ENCODE results near the gene AFAP1L2.
"Not testable (repeated sequence)": the region's sequence is repeated elsewhere in the genome, so short reads cannot be mapped to it uniquely, and the experiment has no call there.

The AFAP1L2 gene

GRCh38 chr10:114343623-114344505, 60.4 kb downstream of the AFAP1L2 start:
- Histone ChIP-seq H3K9me3 (ENCODE audit: control insufficient read depth, low read length) (no peaks in the 10 kb centered on the region), H3K4me3 (ENCODE audit: low read length) (no peak overlapping the region), H3K36me3 (ENCODE audit: control insufficient read depth, insufficient read depth, low read length, severe bottlenecking) (no peaks in the 10 kb centered on the region), H3K27me3 (replicated peaks; ENCODE audit: control insufficient read depth, insufficient read depth, low read length) (peaks cover 15% of the 10 kb centered on the region), H3K9ac (ENCODE audit: low read length) (no peak overlapping the region), H3K4me1 (ENCODE audit: control insufficient read depth, insufficient read depth, low read length) (no peaks in the 10 kb centered on the region)
- DNase-seq (ENCODE audit: low read depth), result no peak

- DNase-seq (ENCODE audit: low read depth), result no peak
- Histone ChIP-seq H3K9ac (ENCODE audit: low read length) (no peak overlapping the region), H3K4me3 (ENCODE audit: low read length) (no peak overlapping the region), H3K36me3 (ENCODE audit: control insufficient read depth, insufficient read depth, low read length, severe bottlenecking) (no peaks in the 10 kb centered on the region), H3K27me3 (replicated peaks; ENCODE audit: control insufficient read depth, insufficient read depth, low read length) (peaks cover 20% of the 10 kb centered on the region), H3K9me3 (ENCODE audit: control insufficient read depth, low read length) (no peaks in the 10 kb centered on the region), H3K4me1 (ENCODE audit: control insufficient read depth, insufficient read depth, low read length) (no peaks in the 10 kb centered on the region)
These were observed 61.3 kb downstream of the AFAP1L2 start for GRCh38 chr10:114342976-114343375.

GRCh38 chr10:114340816-114341215, 63.5 kb downstream of the AFAP1L2 start:
- Histone ChIP-seq H3K4me3 (ENCODE audit: low read length) (no peak overlapping the region), H3K4me1 (ENCODE audit: control insufficient read depth, insufficient read depth, low read length) (no peaks in the 10 kb centered on the region), H3K36me3 (ENCODE audit: control insufficient read depth, insufficient read depth, low read length, severe bottlenecking) (no peaks in the 10 kb centered on the region), H3K9ac (ENCODE audit: low read length) (no peak overlapping the region), H3K9me3 (ENCODE audit: control insufficient read depth, low read length) (no peaks in the 10 kb centered on the region), H3K27me3 (replicated peaks; ENCODE audit: control insufficient read depth, insufficient read depth, low read length) (peaks cover 29% of the 10 kb centered on the region)
- DNase-seq (ENCODE audit: low read depth), result no peak

- H3K36me3 ChIP-seq (ENCODE audit: control insufficient read depth, insufficient read depth, low read length, severe bottlenecking), result no peaks in the 10 kb centered on the region
These were observed 66.5 kb downstream of the AFAP1L2 start for GRCh38 chr10:114337510-114338462.

GRCh38 chr10:114336823-114337509, 67.3 kb downstream of the AFAP1L2 start:
- no peaks in the 10 kb centered on the region for H3K9me3 ChIP-seq (ENCODE audit: control insufficient read depth, low read length)
- no peak overlapping the region for H3K4me3 ChIP-seq (ENCODE audit: low read length)
- peaks cover 33% of the 10 kb centered on the region for H3K27me3 ChIP-seq (replicated peaks; ENCODE audit: control insufficient read depth, insufficient read depth, low read length)
- no peak overlapping the region for H3K9ac ChIP-seq (ENCODE audit: low read length)
- no peaks in the 10 kb centered on the region for H3K36me3 ChIP-seq (ENCODE audit: control insufficient read depth, insufficient read depth, low read length, severe bottlenecking)
- no peaks in the 10 kb centered on the region for H3K4me1 ChIP-seq (ENCODE audit: control insufficient read depth, insufficient read depth, low read length)
- DNase-seq (ENCODE audit: low read depth), result no peak

More at GRCh38 chr10:114337510-114338462, 66.5 kb downstream of the AFAP1L2 start:
- Histone ChIP-seq H3K27me3 (replicated peaks; ENCODE audit: control insufficient read depth, insufficient read depth, low read length) (peaks cover 27% of the 10 kb centered on the region), H3K9ac (ENCODE audit: low read length) (no peak overlapping the region), H3K4me3 (ENCODE audit: low read length) (no peak overlapping the region), H3K4me1 (ENCODE audit: control insufficient read depth, insufficient read depth, low read length) (no peaks in the 10 kb centered on the region), H3K9me3 (ENCODE audit: control insufficient read depth, low read length) (no peaks in the 10 kb centered on the region)
- no peak for DNase-seq (ENCODE audit: low read depth)

GRCh38 chr10:114335614-114336013, 68.7 kb downstream of the AFAP1L2 start:
- Histone ChIP-seq H3K36me3 (ENCODE audit: control insufficient read depth, insufficient read depth, low read length, severe bottlenecking) (no peaks in the 10 kb centered on the region), H3K27me3 (replicated peaks; ENCODE audit: control insufficient read depth, insufficient read depth, low read length) (peaks cover 31% of the 10 kb centered on the region), H3K4me1 (ENCODE audit: control insufficient read depth, insufficient read depth, low read length) (no peaks in the 10 kb centered on the region), H3K4me3 (ENCODE audit: low read length) (no peak overlapping the region), H3K9ac (ENCODE audit: low read length) (no peak overlapping the region), H3K9me3 (ENCODE audit: control insufficient read depth, low read length) (no peaks in the 10 kb centered on the region)
- peak; percentile 12 for DNase-seq (ENCODE audit: low read depth)

GRCh38 chr10:114334301-114334700, 70.0 kb downstream of the AFAP1L2 start:
- Histone ChIP-seq H3K27me3 (replicated peaks; ENCODE audit: control insufficient read depth, insufficient read depth, low read length) (peaks cover 30% of the 10 kb centered on the region), H3K9me3 (ENCODE audit: control insufficient read depth, low read length) (no peaks in the 10 kb centered on the region), H3K36me3 (ENCODE audit: control insufficient read depth, insufficient read depth, low read length, severe bottlenecking) (no peaks in the 10 kb centered on the region), H3K4me3 (ENCODE audit: low read length) (no peak overlapping the region), H3K9ac (ENCODE audit: low read length) (no peak overlapping the region), H3K4me1 (ENCODE audit: control insufficient read depth, insufficient read depth, low read length) (no peaks in the 10 kb centered on the region)
- DNase-seq (ENCODE audit: low read depth), result no peak

GRCh38 chr10:114333441-114333840, 70.9 kb downstream of the AFAP1L2 start:
- H3K27me3 ChIP-seq (replicated peaks; ENCODE audit: control insufficient read depth, insufficient read depth, low read length), result peaks cover 28% of the 10 kb centered on the region
- H3K4me1 ChIP-seq (ENCODE audit: control insufficient read depth, insufficient read depth, low read length); H3K36me3 ChIP-seq (ENCODE audit: control insufficient read depth, insufficient read depth, low read length, severe bottlenecking); H3K9ac ChIP-seq (ENCODE audit: low read length); H3K4me3 ChIP-seq (ENCODE audit: low read length); H3K9me3 ChIP-seq (ENCODE audit: control insufficient read depth, low read length); DNase-seq (ENCODE audit: low read depth): not testable (repeated sequence)

GRCh38 chr10:114332301-114333192, 71.8 kb downstream of the AFAP1L2 start:
- no peak overlapping the region for H3K9ac ChIP-seq (ENCODE audit: low read length)
- H3K9me3 ChIP-seq (ENCODE audit: control insufficient read depth, low read length), result no peaks in the 10 kb centered on the region
- no peaks in the 10 kb centered on the region for H3K36me3 ChIP-seq (ENCODE audit: control insufficient read depth, insufficient read depth, low read length, severe bottlenecking)
- DNase-seq (ENCODE audit: low read depth), result no peak
- H3K4me3 ChIP-seq (ENCODE audit: low read length), result no peak overlapping the region
- no peaks in the 10 kb centered on the region for H3K4me1 ChIP-seq (ENCODE audit: control insufficient read depth, insufficient read depth, low read length)
- peaks cover 27% of the 10 kb centered on the region for H3K27me3 ChIP-seq (replicated peaks; ENCODE audit: control insufficient read depth, insufficient read depth, low read length)

GRCh38 chr10:114329634-114330365, 74.5 kb downstream of the AFAP1L2 start:
- H3K9ac ChIP-seq (ENCODE audit: low read length), result no peak overlapping the region
- no peaks in the 10 kb centered on the region for H3K9me3 ChIP-seq (ENCODE audit: control insufficient read depth, low read length)
- peaks cover 22% of the 10 kb centered on the region for H3K27me3 ChIP-seq (replicated peaks; ENCODE audit: control insufficient read depth, insufficient read depth, low read length)
- no peaks in the 10 kb centered on the region for H3K36me3 ChIP-seq (ENCODE audit: control insufficient read depth, insufficient read depth, low read length, severe bottlenecking)
- DNase-seq (ENCODE audit: low read depth), result peak; percentile 12
- no peaks in the 10 kb centered on the region for H3K4me1 ChIP-seq (ENCODE audit: control insufficient read depth, insufficient read depth, low read length)
- no peak overlapping the region for H3K4me3 ChIP-seq (ENCODE audit: low read length)
